GM12891 (cell line): Measurements from ENCODE around the gene EEF1E1.

ENCODE experiments used
- DNase-seq: peaks from one replicate; pipeline ENCODE4 v3.0.0; 2011; ENCODE audit warnings: low spot score; ENCODE audit not compliant: insufficient read length
- FAIRE-seq: peaks from 2 replicates; lab custom pipeline; 2011; peaks lifted over from hg19 to GRCh38; lab: Jason Lieb, UNC
- PAX5 ChIP-seq: IDR thresholded peaks from 2 replicates; pipeline ENCODE4 v1.6.1; 2011; ENCODE audit warnings: low read length, moderate library complexity, mild to moderate bottlenecking; ENCODE audit not compliant: insufficient read depth, severe bottlenecking
- POLR2A ChIP-seq: IDR thresholded peaks from 2 replicates; pipeline ENCODE4 v1.6.1; 2011; ENCODE audit warnings: low read depth, low read length, control low read depth
- POLR2AphosphoS5 ChIP-seq: IDR thresholded peaks from 2 replicates; pipeline ENCODE4 v1.6.1; 2011; ENCODE audit warnings: low read depth, low read length, control low read depth
- POU2F2 ChIP-seq: IDR thresholded peaks from 2 replicates; pipeline ENCODE4 v1.6.1; 2011; ENCODE audit warnings: low read depth, mild to moderate bottlenecking, control low read depth, low read length, moderate library complexity
- SPI1 ChIP-seq: IDR thresholded peaks from 2 replicates; pipeline ENCODE4 v1.6.1; 2011; ENCODE audit warnings: low read depth, low read length, control low read depth
- TAF1 ChIP-seq: IDR thresholded peaks from 2 replicates; pipeline ENCODE4 v1.6.1; 2011; ENCODE audit warnings: low read depth, low read length, control low read depth

The EEF1E1 gene

GRCh38 chr6:8114956-8115355 lies 12.6 kb upstream of the EEF1E1 start:
- no peak for FAIRE-seq
- no peak for TF ChIP-seq PAX5
- no peak for TF ChIP-seq POLR2AphosphoS5
- TF ChIP-seq TAF1, result no peak
- TF ChIP-seq POU2F2, result no peak
- TF ChIP-seq SPI1, result no peak
- no peak for TF ChIP-seq POLR2A
- DNase-seq, result no peak

GRCh38 chr6:8113131-8113654 lies 10.8 kb upstream of the EEF1E1 start:
- DNase-seq (no peak), FAIRE-seq (no peak)
- no peak for TF ChIP-seq PAX5
- TF ChIP-seq POLR2AphosphoS5, result no peak
- TF ChIP-seq POU2F2, result no peak

- DNase-seq (no peak), FAIRE-seq (no peak)
- TF ChIP-seq TAF1, result no peak
- TF ChIP-seq SPI1, result no peak
- no peak for TF ChIP-seq PAX5
- TF ChIP-seq POLR2AphosphoS5, result no peak
- no peak for TF ChIP-seq POLR2A
- TF ChIP-seq POU2F2, result no peak
Measured at GRCh38 chr6:8110725-8111124, 8.4 kb upstream of the EEF1E1 start.

- FAIRE-seq (no peak), DNase-seq (no peak)
- TF ChIP-seq TAF1 (no peak), SPI1 (no peak), POLR2AphosphoS5 (no peak), PAX5 (no peak), POLR2A (no peak), POU2F2 (no peak)
Measured at GRCh38 chr6:8110117-8110721, 7.9 kb upstream of the EEF1E1 start.

- TF ChIP-seq POLR2A (no peak), POU2F2 (no peak), SPI1 (no peak), PAX5 (no peak), TAF1 (no peak), POLR2AphosphoS5 (no peak)
- FAIRE-seq (no peak), DNase-seq (no peak)
Measured at GRCh38 chr6:8108759-8109539, 6.6 kb upstream of the EEF1E1 start.

GRCh38 chr6:8108031-8108660 lies 5.8 kb upstream of the EEF1E1 start:
- TF ChIP-seq POU2F2 (no peak), POLR2A (no peak), POLR2AphosphoS5 (no peak), TAF1 (no peak), SPI1 (no peak), PAX5 (no peak)
- FAIRE-seq (no peak), DNase-seq (no peak)

GRCh38 chr6:8105791-8106190 lies 3.4 kb upstream of the EEF1E1 start:
- no peak for FAIRE-seq
- TF ChIP-seq PAX5 (no peak), SPI1 (no peak), POLR2AphosphoS5 (no peak), POLR2A (no peak), TAF1 (no peak), POU2F2 (no peak)
- DNase-seq, result no peak

GRCh38 chr6:8103726-8104125 lies 1.4 kb upstream of the EEF1E1 start:
- no peak for DNase-seq
- TF ChIP-seq POU2F2 (no peak), POLR2A (no peak), SPI1 (no peak), PAX5 (no peak), TAF1 (no peak), POLR2AphosphoS5 (no peak)
- FAIRE-seq, result no peak
